WERI-Rb-1 (cell line): ENCODE measurements around the gene CHCT1.

Experiments
- DNase-seq: peaks from one replicate; pipeline ENCODE4 v3.0.0-alpha.2; 2020
- H3K27ac ChIP-seq: fragments of 250-450 bp; sonication (Bioruptor Pico); 2 replicates; pipeline ENCODE4 v1.5.1; 2020; ENCODE audit warnings: mild to moderate bottlenecking, moderate library complexity
- H3K27me3 ChIP-seq: fragments of 250-450 bp; sonication (Bioruptor Pico); 2 replicates; pipeline ENCODE4 v1.5.1; 2021; ENCODE audit warnings: mild to moderate bottlenecking, low read depth, moderate library complexity; ENCODE audit not compliant: insufficient read depth, severe bottlenecking
- H3K36me3 ChIP-seq: fragments of 250-450 bp; sonication (Bioruptor Pico); 2 replicates; pipeline ENCODE4 v1.5.1; 2020; ENCODE audit warnings: mild to moderate bottlenecking, moderate library complexity
- H3K4me3 ChIP-seq: 2 replicates; pipeline ENCODE4 v1.5.1; 2011; ENCODE audit warnings: low read depth, mild to moderate bottlenecking, control low read depth, low read length
- H3K9me3 ChIP-seq: fragments of 250-450 bp; sonication (Bioruptor Pico); 2 replicates; pipeline ENCODE4 v1.5.1; 2021; ENCODE audit warnings: mild to moderate bottlenecking, moderate library complexity; ENCODE audit not compliant: severe bottlenecking
- TF ChIP-seq, protein P1 (sequence below): IDR thresholded peaks from 2 replicates; pipeline ENCODE4 v1.5.1; 2011; ENCODE audit warnings: low read depth, mild to moderate bottlenecking, control low read depth, inconsistent platforms, low read length

CHCT1 gene

DNA sequence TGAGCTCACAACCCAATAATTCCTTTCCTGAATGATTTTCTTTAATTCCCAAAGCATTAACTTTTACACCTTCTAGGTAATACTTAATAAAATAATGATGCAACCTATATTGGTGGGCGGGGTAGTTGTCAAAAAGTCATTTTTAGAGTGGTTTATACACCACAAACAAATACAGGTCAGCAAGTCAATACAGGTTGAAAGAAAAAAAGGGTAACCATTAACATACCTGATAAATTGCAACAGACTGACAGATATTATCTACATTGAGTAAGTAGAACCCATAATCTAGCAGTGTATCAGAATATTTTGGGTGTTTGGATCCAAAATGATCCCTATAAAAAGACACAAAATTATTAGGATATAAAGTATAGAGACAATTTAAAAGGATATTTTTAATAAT lies 39.3 kb downstream of the CHCT1 start:
- DNase-seq, result no peak
- Histone ChIP-seq H3K9me3 (no peaks in the 10 kb centered on the region), H3K27me3 (no peaks in the 10 kb centered on the region), H3K27ac (no peak overlapping the region), H3K4me3 (no peak overlapping the region), H3K36me3 (peaks cover 82% of the 10 kb centered on the region)
- TF ChIP-seq, protein P1, sequence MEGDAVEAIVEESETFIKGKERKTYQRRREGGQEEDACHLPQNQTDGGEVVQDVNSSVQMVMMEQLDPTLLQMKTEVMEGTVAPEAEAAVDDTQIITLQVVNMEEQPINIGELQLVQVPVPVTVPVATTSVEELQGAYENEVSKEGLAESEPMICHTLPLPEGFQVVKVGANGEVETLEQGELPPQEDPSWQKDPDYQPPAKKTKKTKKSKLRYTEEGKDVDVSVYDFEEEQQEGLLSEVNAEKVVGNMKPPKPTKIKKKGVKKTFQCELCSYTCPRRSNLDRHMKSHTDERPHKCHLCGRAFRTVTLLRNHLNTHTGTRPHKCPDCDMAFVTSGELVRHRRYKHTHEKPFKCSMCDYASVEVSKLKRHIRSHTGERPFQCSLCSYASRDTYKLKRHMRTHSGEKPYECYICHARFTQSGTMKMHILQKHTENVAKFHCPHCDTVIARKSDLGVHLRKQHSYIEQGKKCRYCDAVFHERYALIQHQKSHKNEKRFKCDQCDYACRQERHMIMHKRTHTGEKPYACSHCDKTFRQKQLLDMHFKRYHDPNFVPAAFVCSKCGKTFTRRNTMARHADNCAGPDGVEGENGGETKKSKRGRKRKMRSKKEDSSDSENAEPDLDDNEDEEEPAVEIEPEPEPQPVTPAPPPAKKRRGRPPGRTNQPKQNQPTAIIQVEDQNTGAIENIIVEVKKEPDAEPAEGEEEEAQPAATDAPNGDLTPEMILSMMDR, result no peak

DNA sequence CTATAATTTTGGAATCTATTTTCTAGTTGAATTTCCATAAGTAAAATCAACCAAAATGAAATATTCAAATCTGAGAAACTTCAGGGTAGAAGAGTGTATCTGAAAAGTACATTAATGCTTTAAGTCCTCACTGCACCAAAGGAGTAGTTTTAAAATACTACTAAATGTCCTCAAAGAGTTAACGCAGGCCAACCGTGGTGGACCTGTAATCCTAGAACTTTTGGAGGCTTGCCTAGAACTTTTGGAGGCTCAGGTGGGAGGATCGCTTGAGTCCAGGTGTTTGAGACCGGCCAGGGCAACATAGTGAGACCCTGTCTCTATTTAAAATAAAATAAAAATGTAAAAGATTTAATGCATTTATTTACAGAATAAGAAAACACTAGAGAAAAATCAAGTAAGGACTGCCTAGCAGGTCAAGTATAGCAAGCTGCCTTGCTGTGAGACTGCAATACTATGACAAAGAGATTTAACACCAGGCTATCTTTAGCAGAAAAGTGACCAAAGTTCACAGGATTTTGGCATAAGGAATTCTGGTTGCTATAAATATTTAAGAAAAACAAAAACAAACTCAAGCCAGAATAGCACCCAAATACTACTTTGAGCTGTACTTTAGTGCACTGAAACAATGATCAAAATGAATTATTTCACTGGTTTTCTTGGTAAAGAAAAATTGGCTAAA lies 41.0 kb downstream of the CHCT1 start:
- Histone ChIP-seq H3K36me3 (peaks cover 68% of the 10 kb centered on the region), H3K4me3 (no peak overlapping the region), H3K9me3 (no peaks in the 10 kb centered on the region), H3K27ac (no peak overlapping the region), H3K27me3 (no peaks in the 10 kb centered on the region)
- no peak for DNase-seq
- TF ChIP-seq, protein P1, result no peak

DNA sequence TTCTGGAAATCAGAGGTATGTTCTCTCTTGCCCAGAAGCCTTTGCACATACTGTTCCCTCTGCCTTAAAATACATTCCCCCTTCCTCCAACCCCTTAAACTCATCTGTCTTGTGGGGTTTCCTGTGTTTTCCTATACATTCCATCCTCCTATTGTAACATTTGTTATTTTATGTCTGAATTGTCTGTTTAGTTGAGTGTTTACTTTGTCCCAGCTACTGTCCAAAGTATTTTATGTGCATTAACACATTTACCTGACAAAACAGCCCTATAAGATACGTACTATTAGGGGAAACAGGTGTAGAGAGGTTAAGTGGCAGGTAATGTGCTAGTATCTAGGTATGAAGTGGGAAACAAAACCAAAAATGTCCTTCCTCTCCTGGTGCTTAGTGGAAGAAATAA lies 42.1 kb downstream of the CHCT1 start:
- peaks cover 59% of the 10 kb centered on the region for H3K36me3 ChIP-seq
- TF ChIP-seq, protein P1, result no peak

DNA sequence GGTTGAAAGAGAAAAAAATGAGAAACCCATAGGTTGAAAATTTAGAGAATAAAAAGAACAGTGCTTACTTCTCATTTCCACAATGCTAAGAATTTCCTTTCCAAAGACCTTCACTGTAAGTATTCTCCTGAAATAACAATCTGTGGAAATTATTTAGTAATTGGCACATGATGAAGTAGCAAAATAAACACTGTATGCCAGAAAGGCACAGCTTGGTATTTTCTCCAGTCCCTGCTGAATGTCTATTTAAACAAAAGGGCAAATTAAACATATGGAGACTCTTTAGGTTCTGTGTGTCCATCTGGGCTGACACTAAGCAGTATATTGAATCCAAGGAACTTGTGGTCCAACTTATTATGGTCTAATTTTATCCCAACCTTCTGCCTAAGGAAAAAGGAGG lies 46.1 kb downstream of the CHCT1 start:
- TF ChIP-seq, protein P1, result no peak
- Histone ChIP-seq H3K27me3 (no peaks in the 10 kb centered on the region), H3K4me3 (no peak overlapping the region), H3K36me3 (peaks cover 39% of the 10 kb centered on the region), H3K9me3 (no peaks in the 10 kb centered on the region), H3K27ac (no peak overlapping the region)
- no peak for DNase-seq

More for the DNA sequence above, 42.1 kb downstream of the CHCT1 start:
- no peaks in the 10 kb centered on the region for H3K9me3 ChIP-seq
- no peaks in the 10 kb centered on the region for H3K27me3 ChIP-seq
- no peak for DNase-seq
- H3K27ac ChIP-seq, result no peak overlapping the region
- no peak overlapping the region for H3K4me3 ChIP-seq

DNA sequence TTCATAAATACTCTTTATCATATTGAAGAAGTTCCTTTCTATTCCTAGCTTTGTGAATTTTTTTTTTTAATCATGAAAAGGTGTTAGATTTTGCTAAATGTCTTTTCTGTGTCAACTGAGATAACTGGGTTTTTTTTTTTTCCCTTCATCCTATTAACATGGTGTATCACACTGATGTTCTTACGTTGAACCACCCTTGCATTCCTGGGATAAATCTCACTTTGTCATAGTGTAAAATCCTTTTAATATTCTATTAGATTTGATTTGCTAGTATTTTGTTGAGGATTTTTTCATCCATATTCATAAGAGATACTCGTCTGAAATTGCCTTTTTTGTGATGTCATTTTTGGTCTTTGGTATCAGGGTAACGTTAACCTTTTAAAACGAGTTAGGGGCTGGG lies 49.2 kb downstream of the CHCT1 start:
- no peak overlapping the region for H3K27ac ChIP-seq
- H3K36me3 ChIP-seq, result peaks cover 10% of the 10 kb centered on the region
- H3K9me3 ChIP-seq, result no peaks in the 10 kb centered on the region
- no peak for DNase-seq
- no peak overlapping the region for H3K4me3 ChIP-seq
- TF ChIP-seq, protein P1, result no peak
- no peaks in the 10 kb centered on the region for H3K27me3 ChIP-seq

DNA sequence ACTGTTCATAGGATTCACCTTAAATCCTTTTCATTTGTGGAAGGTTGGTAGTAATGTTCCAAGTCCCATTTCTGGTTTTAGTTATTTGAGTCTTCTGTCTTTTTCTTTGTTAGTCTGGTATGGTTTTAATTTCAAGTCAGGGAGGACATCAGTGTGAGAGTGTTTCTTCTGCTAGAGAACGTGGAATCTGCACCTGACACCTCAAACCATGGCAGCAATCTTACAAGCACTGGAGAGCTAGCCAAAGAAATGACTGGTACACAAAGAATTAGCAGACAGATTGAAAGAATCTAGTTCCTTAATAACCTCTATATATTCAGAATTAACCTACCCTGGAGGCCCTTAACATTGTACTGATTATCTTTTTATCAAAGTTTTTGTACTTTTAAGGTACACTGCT lies 50.2 kb downstream of the CHCT1 start:
- Histone ChIP-seq H3K27me3 (no peaks in the 10 kb centered on the region), H3K27ac (no peak overlapping the region), H3K9me3 (no peaks in the 10 kb centered on the region), H3K36me3 (peaks cover 17% of the 10 kb centered on the region), H3K4me3 (no peak overlapping the region)
- TF ChIP-seq, protein P1, result no peak
- DNase-seq, result no peak
